Ramos (cell line): ENCODE data around the gene EPB41L5.
"Not testable (repeated sequence)": the region's sequence is repeated elsewhere in the genome, so short reads cannot be mapped to it uniquely, and the experiment has no call there.

Source experiments
- in situ Hi-C: fragments of 300-500 bp; cut with MboI; formaldehyde crosslinking; loops from one replicate; pipeline ENCODE4 v1.14.3; 2022; ENCODE audit warnings: low sequenced_read_pairs; ENCODE audit not compliant: unreplicated experiment

Gene EPB41L5

DNA sequence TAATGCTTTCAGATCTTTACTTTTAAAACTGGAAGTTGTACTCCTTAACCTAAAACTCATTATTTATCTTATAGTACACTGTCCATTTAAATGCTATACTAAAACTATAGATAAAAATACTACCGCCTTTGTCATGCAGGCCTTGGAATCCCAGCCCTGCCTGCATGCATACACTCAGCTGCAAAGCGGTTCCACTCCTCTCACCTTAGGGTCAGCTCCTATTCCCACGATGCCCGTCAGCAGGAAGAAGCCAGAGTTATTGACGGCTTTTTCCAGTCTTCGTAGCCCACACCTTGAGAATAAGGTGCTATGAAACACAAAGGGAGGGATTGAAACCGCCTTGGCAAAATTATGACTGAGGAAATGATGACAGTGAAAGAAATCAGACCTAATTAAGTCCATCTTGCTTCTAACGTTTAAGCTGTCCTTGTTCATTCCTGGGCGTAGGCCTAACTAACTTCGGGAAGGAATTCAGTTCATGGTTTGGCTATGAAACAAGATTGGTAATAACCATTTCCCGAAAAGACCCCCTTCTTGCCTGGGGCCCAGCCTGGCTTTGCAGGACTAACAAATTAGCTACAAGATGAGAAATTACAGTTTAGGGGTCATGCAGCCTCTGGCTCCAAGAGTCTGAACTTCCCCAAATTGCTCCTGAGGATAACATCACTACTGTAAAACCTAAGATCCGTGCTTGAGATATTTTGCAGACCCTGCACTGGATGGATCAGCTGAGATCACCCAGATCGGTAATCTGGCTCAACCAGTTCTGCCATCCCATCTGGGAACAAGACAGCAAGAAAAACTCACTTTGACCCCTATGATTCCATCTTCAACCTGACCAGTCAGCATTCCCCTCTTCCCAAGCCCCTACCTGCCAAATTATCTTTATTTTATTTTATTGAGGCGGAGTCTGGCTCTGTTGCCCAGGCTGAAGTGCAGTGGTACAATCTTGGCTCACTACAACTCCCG is 17.1 kb downstream of the EPB41L5 start:
- in situ Hi-C loops = no loop called here

DNA sequence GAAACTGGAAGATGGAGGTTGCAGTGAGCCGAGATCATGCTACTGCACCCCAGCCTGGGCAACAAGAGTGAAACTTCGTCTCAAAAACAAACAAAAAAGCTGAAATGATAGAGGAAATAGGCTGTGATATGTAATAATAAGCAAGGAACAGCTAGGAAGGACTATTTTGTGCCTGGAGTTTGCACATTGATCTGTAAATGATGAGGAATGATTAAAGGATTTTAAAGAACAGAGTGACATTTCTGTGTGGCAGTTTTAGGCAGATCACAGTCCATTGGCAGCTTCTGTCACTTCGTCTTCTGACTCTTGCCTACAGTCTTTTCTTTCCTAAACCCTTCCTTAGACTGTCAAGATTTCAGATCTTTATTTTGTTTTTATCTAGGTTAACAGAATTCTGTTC is 19.4 kb downstream of the EPB41L5 start:
- in situ Hi-C loops = no loop called here

DNA sequence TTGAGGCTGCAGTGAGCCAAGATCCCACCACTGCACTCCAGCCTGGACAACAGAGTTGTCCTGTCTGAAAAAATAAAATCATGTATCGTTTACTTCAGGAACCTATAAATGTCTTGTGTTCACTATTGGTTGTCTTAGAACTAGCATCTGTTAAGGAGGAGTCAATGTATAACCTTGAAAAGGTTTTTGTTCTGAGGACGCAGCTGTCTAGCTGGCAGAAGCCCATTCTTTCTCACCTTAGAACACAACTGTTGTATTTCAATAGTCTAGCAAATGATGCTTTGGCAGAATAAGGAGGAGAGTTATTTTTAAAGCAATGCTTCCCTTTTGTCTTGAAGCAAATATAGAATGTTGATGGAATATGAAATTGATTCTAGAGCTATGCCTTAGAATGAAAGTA is 21.1 kb downstream of the EPB41L5 start:
- in situ Hi-C loops = no loop called here

DNA sequence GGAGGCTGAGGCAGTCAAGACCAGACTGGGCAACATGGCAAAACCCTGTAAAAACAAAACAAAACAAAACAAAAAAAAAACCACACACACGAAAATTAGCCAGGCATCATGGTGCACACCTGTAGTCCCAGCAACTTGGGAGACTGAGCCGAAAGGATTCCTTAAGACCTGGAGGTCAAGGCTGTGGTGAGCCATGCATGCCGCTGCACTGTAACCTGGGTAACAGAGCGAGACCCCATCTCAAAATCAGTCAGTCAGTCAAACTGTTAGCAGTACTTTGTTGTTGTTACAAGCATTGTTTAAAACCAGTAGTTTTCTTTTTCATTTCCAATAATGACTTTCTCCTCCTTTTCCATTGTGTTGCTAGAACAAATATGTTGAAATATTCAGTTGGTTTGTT is 21.7 kb downstream of the EPB41L5 start:
- in situ Hi-C loops = no loop called here

DNA sequence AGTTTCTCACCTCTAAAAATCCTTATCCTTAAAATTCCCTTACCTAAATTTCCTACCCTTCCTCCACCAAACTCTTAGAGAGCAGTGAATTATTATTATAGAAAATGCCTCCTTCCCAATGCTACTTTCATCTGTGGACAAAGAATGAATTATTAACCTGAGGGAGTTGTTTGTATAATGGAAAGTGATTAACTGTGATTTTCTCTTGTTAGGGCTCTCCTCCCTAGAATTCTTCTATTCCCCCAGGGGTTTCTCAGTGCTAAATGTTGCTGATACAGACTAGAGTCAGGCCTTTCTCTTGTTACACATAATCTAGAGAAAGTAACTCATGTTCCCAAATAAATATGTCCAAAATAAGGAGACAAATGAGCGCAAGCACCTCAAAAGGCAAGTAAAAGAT is 23.3 kb downstream of the EPB41L5 start:
- in situ Hi-C loops = no loop called here

DNA sequence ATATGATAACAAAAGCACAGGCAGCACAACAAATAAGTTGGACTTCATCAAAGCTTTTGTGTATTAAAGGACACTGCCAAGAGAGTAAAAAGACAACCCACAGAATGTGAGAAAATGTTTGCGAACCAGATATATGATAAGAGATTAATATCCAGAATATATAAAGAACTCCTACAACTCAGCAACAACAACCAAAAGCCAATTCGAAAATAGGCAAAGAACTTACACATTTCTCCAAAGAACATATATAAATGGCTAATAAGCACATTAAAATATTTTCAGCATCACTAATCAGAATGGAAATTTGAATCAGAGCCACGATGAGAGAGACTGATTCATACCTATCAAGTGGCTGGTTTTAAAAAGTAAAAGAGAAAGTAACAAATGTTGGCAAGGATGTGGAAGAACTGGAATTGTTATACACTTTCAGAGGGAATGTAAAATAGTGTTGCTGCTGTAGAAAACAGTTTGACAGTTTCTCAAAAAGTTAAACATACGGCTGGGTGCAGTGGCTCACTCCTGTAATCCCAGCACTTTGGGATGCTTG is 25.2 kb downstream of the EPB41L5 start:
- in situ Hi-C loops = no loop called here

DNA sequence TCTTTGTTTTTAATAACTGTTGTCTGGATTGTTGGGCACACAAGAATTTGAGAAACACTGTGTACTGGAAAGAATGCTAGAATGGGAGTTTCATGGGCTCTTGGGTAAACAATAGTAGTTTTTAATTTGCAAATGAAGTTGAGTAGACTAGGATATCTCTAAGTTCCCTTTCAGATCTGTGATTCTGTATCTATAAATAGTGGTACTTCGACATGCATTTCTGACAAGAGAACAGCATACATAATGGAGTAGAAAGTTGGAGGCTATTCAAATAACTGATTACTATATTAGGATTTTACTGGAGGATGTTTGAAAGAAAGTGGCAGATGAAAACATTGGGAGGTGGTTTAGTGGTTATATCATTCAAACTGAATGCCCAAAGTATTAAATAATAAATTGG is 29.5 kb downstream of the EPB41L5 start:
- in situ Hi-C loops = no loop called here

DNA sequence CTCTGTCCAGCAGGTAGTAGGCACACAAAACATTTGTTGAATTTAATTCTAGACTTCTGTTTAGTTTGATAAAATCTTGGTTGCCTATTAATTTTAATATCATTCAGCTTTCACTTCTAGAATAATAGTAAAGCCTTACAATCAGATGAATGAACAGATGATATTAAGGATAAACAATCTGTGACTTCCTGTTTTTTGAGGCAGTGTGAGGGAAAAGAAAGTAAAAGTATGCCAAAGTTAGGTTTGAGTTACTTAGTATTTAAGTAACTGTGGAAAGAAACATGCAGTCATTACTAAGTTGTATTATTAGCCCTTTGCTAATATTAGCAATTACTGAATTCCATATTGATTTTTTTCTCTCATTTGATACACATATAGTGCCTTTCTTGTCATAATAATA is 31.5 kb downstream of the EPB41L5 start:
- in situ Hi-C loops = no loop called here

DNA sequence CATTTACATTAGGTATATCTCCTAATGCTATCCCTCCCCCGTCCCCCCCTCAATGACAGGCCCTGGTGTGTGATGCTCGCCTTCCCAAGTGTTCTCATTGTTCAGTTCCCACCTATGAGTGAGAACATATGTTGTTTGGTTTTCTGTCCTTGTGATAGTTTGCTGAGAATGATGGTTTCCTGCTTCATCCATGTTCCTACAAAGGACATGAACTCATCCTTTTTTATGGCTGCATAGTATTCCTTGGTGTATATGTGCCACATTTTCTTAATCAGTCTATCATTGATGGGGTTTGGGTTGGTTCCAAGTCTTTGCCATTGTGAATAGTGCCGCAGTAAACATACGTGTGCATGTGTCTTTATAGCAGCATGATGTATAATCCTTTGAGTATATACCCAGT is 32.9 kb downstream of the EPB41L5 start:
- in situ Hi-C loops = not testable (repeated sequence)

DNA sequence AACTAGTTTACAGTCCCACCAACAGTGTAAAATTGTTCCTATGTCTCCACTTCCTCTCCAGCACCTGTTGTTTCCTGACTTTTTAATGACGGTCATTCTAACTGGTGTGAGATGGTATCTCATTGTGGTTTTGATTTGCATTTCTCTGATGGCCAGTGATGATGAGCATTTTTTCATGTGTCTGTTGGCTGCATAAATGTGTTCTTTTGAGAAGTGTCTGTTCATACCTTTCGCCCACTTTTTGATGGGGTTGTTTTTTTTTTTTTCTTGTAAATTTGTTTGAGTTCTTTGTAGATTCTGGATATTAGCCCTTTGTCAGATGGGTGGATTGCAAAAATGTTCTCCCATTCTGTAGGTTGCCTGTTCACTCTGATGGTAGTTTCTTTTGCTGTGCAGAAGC is 33.4 kb downstream of the EPB41L5 start:
- in situ Hi-C loops = not testable (repeated sequence)

DNA sequence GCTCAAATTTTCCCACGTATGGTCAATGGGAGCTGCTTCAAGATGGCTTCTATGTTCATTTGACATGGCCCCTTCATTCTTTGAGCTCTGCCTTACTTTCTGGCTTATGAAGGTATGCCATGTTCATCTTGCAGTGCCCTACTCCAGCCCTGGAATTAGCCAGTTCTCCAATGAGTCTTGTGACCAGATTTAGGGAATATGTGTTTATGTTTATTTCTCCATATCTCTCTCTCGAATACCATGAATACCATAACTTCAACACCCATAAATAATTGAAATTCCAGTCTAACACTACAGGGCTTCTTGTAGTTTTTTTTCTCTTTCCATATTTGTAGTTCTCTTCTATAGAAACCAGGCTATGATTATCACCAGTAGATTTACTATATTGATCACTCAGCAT is 39.7 kb downstream of the EPB41L5 start:
- in situ Hi-C loops = no loop called here

DNA sequence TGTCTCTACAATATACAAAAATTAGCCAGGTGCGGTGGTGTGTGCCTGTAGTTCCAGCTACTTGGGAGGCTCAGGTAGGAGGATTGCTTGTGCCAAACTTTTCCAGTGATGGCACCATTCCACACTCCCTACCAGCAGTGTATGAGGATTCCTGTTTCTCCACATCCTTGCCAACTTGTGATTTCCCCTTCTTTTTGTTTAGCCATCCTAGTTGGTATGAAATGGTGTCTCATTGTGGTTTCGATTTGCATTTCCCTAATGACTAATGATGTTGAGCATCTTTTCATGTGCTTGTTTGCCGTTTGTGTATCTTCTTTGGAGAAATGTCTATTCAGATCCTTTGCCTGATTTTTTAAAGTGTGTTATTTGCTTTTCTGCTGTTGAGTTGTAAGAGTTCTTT is 41.0 kb downstream of the EPB41L5 start:
- in situ Hi-C loops = no loop called here

DNA sequence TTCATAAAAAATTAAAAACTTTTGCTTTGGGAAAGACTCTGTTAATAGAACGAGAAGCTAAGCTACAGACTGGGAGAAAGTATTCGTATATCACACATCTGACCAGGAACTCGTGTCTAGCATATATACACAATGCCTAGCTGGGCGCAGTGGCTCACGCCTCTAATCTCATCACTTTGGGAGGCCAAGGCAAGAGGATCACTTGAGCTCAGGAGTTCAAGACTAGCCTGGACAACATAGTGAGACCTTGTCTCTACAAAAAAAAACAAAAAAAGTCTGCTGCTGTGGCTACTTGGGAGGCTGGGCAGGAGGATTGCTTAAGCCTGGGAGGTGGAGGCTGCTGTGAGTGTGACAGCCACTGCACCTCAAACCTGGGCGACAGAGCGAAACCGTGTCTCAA is 46.6 kb downstream of the EPB41L5 start:
- in situ Hi-C loops = no loop called here

DNA sequence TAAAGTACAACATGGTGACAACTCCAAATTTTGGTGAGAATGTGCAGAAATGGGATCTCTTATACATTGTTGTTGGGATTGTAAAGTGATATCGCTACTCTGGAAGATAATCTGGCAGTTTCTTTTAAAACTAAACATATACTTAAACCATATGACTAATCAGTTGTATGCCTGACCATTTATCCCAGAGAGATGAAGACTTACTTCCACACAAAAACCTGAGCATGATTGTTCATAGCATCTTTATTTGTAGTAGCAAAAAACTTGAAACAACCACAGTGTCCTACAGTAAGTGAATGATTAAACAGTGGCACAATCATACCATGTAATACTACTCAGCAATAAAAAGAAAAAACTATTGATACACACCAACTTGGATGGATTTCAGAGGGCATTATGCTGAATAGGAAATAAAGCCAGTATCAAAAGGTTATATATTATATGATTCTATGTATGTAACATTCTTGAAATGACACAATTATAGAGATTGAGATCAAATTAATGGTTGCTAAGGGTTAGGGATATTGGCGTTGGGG is 47.3 kb downstream of the EPB41L5 start:
- in situ Hi-C loops = no loop called here

DNA sequence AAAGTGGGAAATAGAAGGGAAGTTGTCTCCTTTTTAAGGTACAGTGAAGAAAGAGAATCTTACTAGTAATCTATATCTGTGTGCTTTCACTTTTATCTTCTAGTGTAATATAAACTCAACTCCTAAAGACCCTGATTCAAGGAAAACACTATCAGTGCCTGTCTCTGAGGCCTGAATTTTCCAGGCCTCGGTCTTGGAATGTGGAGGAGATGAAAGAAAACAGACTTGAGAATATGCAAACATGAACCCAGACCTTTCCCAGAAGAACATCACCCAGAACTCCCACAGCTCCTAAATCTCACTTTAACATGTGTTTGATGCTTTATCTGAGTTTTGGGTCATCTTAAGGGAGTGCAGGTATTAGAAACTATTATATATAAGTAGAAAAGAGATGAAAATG is 51.8 kb downstream of the EPB41L5 start:
- in situ Hi-C loops = no loop called here

DNA sequence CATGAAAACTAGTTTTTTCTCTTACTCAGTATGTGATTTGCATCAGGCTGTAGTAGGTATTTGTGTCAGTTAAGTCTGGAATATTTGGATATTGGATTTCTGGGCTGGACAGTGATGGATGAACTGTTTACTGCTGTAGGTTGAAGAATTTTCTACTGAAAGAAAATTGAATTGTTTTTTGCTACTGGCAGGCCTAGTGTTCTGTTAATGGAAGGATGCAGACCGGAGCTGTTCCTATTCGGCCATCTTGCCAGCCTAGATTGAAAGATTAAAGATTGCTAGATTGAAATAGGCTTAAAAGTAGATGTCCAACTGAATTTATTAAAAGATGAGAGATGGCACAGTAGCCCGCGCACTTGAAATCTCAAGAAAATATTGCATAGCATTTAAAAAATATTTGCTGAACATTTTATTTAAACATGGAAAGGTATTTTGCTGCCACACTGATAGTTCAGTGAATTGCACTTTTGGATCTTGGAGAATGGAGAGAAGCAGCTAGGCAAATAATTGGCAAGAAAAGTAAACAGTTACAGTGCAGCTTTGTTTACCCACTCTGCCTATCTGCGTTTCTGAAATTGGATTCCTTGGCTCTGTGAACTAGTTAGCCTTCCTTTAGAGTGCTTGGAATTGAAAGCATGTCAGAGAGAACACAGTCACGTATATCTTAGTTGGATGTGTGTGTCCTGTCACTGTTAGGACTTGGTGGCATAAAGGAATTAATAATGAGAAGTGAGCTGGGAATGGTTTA is 54.1 kb downstream of the EPB41L5 start:
- in situ Hi-C loops = no loop called here

DNA sequence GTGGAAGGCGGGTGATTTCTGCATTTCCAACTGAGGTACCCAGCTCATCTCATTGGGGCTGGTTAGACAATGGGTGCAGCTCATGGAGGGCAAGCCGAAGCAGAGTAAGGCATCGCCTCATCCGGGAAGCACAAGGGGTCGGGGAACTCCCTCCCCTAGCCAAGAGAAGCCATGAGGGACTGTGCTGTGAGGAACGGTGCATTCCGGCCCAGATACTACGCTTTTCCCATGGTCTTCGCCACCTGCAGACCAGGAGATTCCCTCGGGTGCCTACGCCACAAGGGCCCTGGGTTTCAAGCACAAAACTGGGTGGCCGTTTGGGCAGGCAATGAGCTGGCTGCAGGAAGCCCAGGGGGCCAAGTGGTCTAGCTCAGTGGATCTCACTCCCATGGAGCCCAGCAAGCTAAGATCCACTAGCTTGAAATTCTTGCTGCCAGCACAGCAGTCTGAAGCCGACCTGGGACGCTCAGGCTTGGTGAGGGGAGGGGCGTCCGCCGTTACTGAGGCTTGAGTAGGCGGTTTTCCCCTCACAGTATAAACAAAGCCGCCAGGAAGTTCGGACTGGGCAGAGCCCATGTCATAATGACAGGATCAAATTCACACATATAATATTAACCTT is 55.3 kb downstream of the EPB41L5 start:
- in situ Hi-C loops = not testable (repeated sequence)

DNA sequence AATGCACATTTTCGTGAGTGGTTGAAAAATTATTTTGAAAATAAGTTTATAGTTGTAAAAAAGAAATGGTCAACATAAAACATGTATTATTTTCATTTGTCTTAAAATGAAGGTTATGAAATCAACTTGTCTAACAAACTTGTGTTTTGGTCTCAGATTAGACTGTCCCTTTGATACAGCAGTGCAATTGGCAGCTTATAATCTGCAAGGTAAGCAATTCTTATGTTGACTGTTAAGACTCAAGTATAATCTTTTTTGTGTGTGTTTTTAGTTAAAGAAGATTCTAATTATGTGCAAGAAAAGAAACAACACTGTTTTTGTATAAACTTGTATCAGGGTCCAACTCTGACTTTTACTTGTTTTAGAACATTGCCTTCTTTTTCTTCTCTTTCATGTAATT is 62.7 kb downstream of the EPB41L5 start:
- in situ Hi-C loops = no loop called here

DNA sequence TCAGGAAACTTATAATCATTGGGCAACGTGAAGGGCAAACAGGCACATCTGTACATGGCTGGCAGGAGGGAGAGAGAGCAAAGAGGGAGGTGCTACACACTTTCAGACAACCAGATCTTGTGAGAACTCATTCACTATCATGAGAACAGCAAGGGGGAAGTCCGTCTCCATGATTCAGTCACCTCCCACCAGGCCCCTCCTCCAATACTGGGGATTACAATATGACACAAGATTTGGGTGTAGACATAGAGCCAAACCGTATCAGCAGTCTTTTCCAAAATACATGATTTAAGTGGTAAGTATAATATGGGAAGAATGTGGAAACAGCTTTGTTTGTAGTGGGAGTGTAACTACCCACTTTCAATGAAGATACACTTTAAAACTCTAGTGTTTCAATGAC is 65.0 kb downstream of the EPB41L5 start:
- in situ Hi-C loops = no loop called here

DNA sequence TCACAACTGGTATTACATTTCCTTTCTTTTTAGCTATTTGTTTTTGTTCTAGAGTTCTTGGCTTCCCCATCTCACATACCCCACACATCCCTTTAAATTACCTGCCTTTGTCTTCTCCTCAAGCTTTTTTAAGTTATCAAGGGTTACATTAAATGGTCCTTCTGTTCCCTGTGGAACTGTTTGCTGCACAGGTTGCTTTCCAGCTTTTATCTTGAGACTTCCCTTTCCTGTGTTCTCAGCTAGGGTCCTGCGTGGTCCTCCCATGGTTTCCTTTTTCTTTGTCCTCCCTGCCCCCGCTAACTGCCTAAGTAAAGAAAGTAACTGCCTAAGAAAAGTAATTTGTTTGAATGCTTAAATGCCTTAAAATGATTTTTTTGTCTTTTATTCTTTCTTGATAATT is 66.8 kb downstream of the EPB41L5 start:
- in situ Hi-C loops = no loop called here

DNA sequence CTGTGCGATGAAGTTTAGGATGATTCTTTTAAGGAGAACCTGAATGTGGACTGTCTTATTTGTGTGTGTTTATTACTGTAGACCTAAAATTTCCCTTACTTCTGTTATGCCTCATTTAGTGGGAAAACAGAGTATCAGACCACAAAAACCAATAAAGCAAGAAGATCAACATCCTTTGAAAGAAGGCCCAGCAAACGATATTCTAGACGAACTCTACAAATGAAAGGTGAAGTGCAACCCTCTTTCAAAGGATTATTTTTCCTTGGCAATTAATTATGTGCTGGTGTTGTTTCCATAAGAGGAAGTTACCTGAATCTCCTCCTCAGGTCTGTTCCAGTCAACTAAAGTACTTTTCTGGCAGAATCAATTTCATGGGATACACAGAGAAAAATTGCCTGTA is 78.6 kb downstream of the EPB41L5 start:
- in situ Hi-C loops = no loop called here
